NCI-H187 treated with DMSO at 0.1 percent for 48 hours (cell line): ENCODE measurements around the gene ALS2CL.

Experiments
- DNase-seq: peaks from one replicate; lab custom pipeline; 2025; lab: John Stamatoyannopoulos, UW

The ALS2CL gene

DNA sequence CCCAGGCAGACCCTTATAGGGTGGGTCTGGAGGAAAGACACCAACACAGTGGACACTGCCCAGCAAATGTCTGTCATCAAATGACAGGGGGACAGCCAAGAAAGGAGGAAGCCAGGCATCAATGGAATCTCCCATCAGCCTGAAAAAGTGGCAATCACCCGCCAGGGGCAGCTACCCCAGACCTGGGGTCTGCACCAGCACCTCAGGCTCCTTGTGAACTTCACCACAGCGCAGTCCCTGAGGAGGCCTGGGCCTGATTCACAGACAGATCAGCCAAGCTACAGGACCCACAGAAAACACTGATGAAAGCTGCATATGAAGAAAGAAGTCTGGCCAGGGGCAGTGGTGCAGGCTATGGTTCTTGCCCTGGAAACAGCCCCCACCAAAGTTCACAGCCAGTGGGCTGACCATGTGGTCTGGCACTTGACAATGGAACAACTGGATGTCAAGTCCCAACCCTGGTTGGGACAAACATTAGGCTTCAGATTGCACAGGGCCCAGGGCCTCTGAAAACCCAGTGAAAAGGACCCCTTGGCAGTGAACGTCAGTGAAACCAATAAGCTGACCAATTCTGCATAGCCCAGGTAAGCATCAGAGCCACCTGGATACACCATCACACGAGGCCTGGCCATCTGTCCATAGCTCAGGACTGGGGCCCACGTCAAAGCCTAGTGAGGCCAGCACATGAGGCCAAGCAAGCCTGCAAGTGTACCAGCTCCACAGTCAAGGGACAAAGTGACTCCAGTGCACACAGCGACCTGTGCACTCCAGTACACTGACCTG lies 29.1 kb downstream of the ALS2CL start:
- no peak for DNase-seq

GRCh38 chr3:46663591-46664135 lies 29.8 kb downstream of the ALS2CL start:
- DNase-seq = peak; percentile 28

DNA sequence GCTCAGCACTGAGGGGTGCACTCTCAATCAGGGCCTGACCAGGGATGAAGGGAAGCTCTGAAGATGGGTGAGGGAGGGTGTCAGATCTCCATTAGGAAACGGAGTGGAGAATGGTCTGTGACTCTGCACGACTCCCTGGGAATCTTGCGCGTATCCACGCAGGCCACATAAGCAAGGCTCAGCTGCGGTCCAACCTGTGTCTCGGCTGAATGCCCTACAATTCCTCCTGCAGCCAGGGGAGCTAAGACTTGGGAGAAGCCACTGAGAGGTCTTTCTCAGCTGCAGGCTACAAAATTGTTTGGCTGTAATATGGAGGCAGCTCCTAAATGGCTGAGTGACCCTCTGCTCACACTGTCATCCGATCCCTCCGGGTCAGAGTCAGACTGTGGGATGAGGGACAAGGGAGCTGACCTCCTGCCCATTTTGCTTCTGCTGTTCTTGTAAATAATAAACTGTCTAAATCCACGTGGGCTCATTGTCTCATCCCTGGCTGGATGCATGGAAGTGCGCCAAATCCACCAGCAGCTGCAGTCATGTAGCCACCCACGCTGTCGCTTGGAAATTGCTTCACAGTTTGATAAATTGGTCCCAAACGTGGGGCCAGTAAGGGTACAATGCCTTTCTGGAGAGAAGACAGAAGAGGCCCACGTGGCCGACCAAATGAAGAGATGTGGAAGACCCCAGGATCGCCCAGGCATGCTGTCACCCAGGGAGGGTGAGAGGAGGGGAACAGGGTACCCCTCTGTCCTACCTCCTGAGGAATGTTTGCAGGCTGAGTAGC lies 30.5 kb downstream of the ALS2CL start:
- no peak for DNase-seq

GRCh38 chr3:46661776-46662766 lies 31.4 kb downstream of the ALS2CL start:
- no peak for DNase-seq

- DNase-seq = no peak
Observed at GRCh38 chr3:46660543-46661523, 32.6 kb downstream of the ALS2CL start.

DNA sequence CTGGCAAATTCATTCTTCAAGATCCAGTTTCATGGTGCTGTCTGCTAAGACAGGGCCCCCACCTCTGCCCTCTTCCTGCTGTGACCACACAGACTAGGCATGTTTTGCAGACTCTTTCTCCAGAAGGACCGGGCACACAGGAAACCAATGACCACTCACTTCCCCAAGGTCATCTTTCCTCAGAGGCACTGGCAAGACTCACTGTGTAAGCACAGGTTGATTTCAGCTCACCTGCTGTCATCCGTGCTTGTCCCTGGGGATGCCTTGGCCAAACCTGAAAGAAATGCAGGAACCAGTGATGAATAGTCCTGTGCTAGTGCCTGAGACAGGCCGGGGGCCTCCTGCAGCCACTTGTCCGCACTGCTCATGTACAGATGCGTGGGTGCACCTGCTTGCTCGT lies 33.5 kb downstream of the ALS2CL start:
- DNase-seq = no peak

DNA sequence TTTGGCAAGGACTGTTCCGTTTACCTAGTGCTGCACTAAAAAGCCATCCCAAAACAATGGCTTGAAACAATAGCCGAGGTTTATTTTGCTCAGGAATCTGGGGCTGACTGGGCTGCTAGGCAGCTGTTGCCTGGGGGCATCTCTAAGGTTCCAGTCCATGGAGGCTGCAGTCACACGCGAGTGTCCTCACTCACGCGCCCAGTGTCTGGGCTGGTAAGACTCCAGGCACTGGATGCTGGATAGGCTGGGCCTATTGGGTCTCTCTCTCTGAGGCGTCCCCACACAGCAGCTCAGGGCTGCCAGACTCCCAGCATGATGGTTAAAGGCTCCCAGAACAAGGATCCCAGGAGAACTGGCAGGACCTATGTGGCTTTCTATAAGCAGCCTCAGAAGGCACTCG lies 34.2 kb downstream of the ALS2CL start:
- DNase-seq = no peak

GRCh38 chr3:46656778-46657556 lies 36.5 kb downstream of the ALS2CL start:
- no peak for DNase-seq

GRCh38 chr3:46655271-46655670 lies 38.2 kb downstream of the ALS2CL start:
- DNase-seq = no peak

- no peak for DNase-seq
Observed at GRCh38 chr3:46651084-46651483, 42.4 kb downstream of the ALS2CL start.

DNA sequence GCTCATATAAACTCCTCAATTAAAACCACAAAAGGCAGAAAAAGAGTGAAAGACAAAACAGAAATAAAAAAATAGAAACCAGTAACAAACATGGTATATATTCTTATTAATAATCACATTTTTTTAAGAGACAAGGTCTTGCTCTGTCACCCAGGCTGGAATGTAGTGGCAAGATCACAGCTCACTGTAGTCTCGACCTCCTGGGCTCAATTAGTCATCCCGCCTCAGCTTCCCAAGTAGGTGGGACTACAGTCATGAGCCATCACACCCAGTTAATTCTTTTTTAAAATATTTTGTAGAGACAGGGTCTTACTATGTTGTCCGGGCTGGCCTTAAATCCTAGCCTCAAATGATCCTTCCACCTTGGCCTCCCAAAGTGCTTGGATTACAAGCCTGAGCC lies 44.0 kb downstream of the ALS2CL start:
- DNase-seq = no peak

DNA sequence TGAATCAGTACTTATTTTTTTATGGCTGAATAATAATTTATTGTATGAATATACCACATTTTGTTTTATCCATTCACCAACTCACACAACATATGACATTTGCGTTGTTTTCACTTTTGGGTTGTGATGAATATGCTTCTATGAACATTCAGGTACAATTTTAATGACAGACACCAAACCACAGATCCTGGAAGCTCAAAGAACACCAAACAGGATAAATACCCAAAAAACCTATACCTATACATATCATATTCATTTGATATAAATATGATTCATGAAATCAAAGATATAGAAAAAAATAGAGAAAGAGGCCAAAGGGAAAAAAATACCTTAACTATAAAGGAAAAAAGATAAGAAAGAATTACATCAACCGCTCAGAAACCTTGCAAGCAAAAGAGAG lies 45.4 kb downstream of the ALS2CL start:
- DNase-seq = no peak

DNA sequence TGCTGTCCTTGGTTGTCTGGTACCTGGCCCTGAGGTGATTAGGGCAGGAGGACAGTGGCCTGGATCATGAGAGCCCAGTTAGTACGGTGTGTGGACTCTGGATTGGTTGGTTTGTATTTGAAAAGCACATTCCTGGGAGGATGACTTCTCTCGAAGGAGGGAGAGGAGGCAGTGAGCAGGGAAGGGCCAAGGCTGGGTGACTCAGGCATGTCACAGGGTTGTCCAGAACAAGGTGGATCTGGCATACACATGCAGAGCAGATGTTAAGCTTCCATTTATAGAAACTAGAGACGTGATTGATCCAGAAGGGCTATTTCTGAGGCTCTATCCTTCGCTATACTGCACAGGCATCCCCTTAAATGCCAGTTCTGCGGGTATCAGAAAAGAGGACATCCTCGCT lies 46.8 kb downstream of the ALS2CL start:
- no peak for DNase-seq

GRCh38 chr3:46643701-46644100 lies 49.8 kb downstream of the ALS2CL start:
- no peak for DNase-seq

DNA sequence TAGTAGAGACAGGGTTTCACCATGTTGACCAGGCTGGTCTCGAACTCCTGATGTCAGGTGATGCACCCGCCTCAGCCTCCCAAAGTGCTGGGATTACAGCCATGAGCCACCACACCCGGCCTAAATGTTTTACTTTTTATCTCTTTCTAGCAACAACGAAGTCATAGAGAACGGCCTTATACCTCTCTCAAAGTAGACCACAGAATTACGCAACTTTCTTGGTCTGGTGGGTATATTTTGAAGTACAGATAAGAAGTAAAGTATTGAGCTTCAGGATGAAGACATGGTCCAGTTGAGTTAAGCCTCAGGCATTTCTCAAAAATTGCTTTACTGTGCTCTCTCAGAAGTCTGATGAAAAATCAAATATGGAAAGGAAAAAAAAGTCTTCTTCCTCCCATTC lies 50.5 kb downstream of the ALS2CL start:
- DNase-seq = no peak

- DNase-seq = no peak
Observed at GRCh38 chr3:46640927-46641326, 52.6 kb downstream of the ALS2CL start.

- no peak for DNase-seq
Observed at GRCh38 chr3:46639221-46639620, 54.3 kb downstream of the ALS2CL start.

DNA sequence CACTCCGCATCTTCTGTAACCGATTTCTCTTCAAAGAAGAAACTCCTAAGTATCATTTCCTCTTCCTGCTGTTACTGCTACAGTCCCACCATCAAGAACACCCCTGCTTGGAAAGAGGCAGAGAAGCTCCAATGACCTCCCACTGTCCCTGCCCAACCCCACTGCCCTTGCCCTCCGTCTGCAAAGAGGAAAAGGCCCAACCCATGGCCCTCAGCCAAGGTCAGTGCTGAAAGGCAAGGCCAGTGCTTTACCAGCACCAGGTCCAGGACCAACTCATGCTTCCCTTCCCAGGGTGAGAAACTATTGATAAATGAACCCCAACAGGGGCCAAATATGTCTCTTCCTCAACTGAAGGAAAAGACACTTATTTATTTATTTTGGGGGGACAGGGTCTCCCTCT lies 58.6 kb downstream of the ALS2CL start:
- no peak for DNase-seq

DNA sequence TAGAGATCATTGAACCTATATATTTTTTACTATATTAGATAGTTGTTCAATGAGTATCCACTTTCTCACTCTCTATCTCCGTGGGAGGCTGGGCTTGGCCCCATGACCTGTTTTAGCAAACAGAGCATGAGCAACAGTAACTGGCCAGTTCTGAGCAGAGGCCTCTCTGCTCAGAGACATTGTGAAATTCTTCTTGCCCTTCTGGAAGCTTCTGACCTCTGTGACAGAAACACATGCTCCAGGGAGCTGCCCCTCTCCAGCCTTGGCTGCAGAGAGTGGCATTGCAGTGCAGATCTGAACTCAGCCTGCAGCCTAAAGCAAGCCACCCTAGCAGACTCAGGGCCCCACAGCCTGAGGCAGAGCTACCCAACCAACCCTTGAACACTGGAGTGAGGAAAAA lies 60.7 kb downstream of the ALS2CL start:
- no peak for DNase-seq
